ENCODE data around the gene SLITRK4. TPM values are rescaled to one million over a fixed set of nuclear protein-coding genes. Genes with fewer than 3 reads are reported as not detected.

Gene SLITRK4
- total and polyA plus RNA-seq, 2 of the 13 experiments (the other 11 are each of a cell fraction or from before 2014, with no cell fraction given): not detected

- Histone ChIP-seq H2AFZ (ENCODE audit: low read length) (no peak overlapping the region), H4K20me1 (ENCODE audit: insufficient read depth, low read length) (no peaks in the 10 kb centered on the region), H3K9ac (ENCODE audit: insufficient read depth, low read depth, low read length) (no peak overlapping the region), H3K4me1 (ENCODE audit: insufficient read depth, low read length) (no peaks in the 10 kb centered on the region), H3K36me3 (replicated peaks in 1 of 2; ENCODE audit: control insufficient read depth in 1 of 2, insufficient read depth in 2 of 2, low read length in 2 of 2) (no peaks in the 10 kb centered on the region), H3K79me2 (ENCODE audit: insufficient read depth, low read length) (no peaks in the 10 kb centered on the region), H3K9me3 (ENCODE audit: low read length) (peaks cover 11% of the 10 kb centered on the region; the same call in 1 of the 2 replicates), H3K4me2 (ENCODE audit: low read depth, low read length) (no peak overlapping the region), H3K27ac (ENCODE audit: extremely low read length, insufficient read depth, low read length) (no peak overlapping the region), H3K27me3 (ENCODE audit: control insufficient read depth in 1 of 2, insufficient read depth in 2 of 2, low read length in 2 of 2) (no peaks in the 10 kb centered on the region), H3K4me3 (replicated peaks in 1 of 3; ENCODE audit: insufficient read depth in 1 of 3, low read depth in 2 of 3, low read length in 3 of 3) (no peak overlapping the region)
- intact Hi-C loops (cut with micrococcal nuclease; ENCODE audit: unreplicated experiment): no loop called here
- FAIRE-seq (no peak), DNase-seq (ENCODE audit: low spot score) (no peak), ATAC-seq (no peak)
- CTCF ChIA-PET (ENCODE audit: low intra/inter-chr PET ratio, low total read pairs): no interaction called here
- BruUV-seq (replicated peaks): no TSS peak
- in situ Hi-C loops (cut with HindIII; ENCODE audit: extremely low pct_ligation_motif_present, low pct_unique_long_range_greater_than_20kb): no loop called here
- POLR2A ChIA-PET: no interaction called here
- 79% methylated on average over 29 of the region's 67 CpGs for WGBS (ENCODE audit: low lambda C conversion rate)
- TF ChIP-seq RAD21 (CRISPR knock-in tag; IDR thresholded peaks at IDR 0.05): no peak
Measured at GRCh38 chrX:143634663-143635455, 1.0 kb downstream of the SLITRK4 start.

DNA sequence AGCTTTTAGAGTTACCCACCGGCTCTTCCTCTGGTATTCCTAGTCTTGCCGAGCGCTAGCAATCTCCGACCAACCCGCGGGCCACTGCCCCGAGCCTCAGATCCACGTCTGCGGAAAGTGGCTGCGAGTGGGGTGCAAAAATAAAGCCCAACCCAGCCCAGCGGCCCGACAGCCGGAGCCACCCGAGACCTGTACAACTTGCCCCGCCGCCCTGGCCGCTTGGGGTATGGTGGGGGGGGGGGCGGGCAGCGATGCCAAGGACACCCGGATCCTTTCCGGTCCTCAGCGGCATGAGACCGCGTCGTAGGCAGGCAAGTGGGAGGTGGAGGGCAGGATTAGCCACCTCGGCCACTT is 1.6 kb downstream of the SLITRK4 start:
- Histone ChIP-seq H3K9me3 (ENCODE audit: low read length) (peaks cover 13% of the 10 kb centered on the region), H3K36me3 (replicated peaks in 1 of 2; ENCODE audit: control insufficient read depth in 1 of 2, insufficient read depth in 2 of 2, low read length in 2 of 2) (no peaks in the 10 kb centered on the region), H3K27ac (ENCODE audit: extremely low read length, insufficient read depth, low read length) (no peak overlapping the region), H3K9ac (ENCODE audit: insufficient read depth, low read depth, low read length) (no peak overlapping the region), H3K4me1 (ENCODE audit: insufficient read depth, low read length) (no peaks in the 10 kb centered on the region), H3K79me2 (ENCODE audit: insufficient read depth, low read length) (no peaks in the 10 kb centered on the region), H3K27me3 (ENCODE audit: control insufficient read depth in 1 of 2, insufficient read depth in 2 of 2, low read length in 2 of 2) (no peaks in the 10 kb centered on the region), H3K4me3 (replicated peaks in 1 of 3; ENCODE audit: insufficient read depth in 1 of 3, low read depth in 2 of 3, low read length in 3 of 3) (no peak overlapping the region), H2AFZ (ENCODE audit: low read length) (no peak overlapping the region), H4K20me1 (ENCODE audit: insufficient read depth, low read length) (no peaks in the 10 kb centered on the region), H3K4me2 (ENCODE audit: low read depth, low read length) (no peak overlapping the region)
- POLR2A ChIA-PET: no interaction called here
- CTCF ChIA-PET (ENCODE audit: low intra/inter-chr PET ratio, low total read pairs): no interaction called here
- WGBS (ENCODE audit: low lambda C conversion rate): 95% methylated on average over 4 of the region's 26 CpGs
- intact Hi-C loops (cut with micrococcal nuclease; ENCODE audit: unreplicated experiment) (no loop called here), in situ Hi-C loops (cut with HindIII; ENCODE audit: extremely low pct_ligation_motif_present, low pct_unique_long_range_greater_than_20kb) (no loop called here)
- no peak for ATAC-seq
- BruUV-seq (replicated peaks): no TSS peak
- FAIRE-seq: no peak
- DNase-seq (ENCODE audit: low spot score): no peak
- TF ChIP-seq, protein P1, sequence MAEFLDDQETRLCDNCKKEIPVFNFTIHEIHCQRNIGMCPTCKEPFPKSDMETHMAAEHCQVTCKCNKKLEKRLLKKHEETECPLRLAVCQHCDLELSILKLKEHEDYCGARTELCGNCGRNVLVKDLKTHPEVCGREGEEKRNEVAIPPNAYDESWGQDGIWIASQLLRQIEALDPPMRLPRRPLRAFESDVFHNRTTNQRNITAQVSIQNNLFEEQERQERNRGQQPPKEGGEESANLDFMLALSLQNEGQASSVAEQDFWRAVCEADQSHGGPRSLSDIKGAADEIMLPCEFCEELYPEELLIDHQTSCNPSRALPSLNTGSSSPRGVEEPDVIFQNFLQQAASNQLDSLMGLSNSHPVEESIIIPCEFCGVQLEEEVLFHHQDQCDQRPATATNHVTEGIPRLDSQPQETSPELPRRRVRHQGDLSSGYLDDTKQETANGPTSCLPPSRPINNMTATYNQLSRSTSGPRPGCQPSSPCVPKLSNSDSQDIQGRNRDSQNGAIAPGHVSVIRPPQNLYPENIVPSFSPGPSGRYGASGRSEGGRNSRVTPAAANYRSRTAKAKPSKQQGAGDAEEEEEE (CRISPR knock-in tag; IDR thresholded peaks at IDR 0.05; ENCODE audit: borderline replicate concordance): no peak
- TF ChIP-seq ZNF768 (CRISPR knock-in tag; IDR thresholded peaks at IDR 0.05): no peak
- no peak for TF ChIP-seq HNRNPL (IDR thresholded peaks at IDR 0.05; ENCODE audit: low read depth, low read length)
- TF ChIP-seq REPIN1 (CRISPR knock-in tag; IDR thresholded peaks at IDR 0.05; ENCODE audit: borderline replicate concordance, low read depth): no peak
- TF ChIP-seq ZFP36L2 (CRISPR knock-in tag; IDR thresholded peaks at IDR 0.05): no peak
- no peak for TF ChIP-seq THAP7 (CRISPR knock-in tag; IDR thresholded peaks at IDR 0.05)
- TF ChIP-seq, protein P2, sequence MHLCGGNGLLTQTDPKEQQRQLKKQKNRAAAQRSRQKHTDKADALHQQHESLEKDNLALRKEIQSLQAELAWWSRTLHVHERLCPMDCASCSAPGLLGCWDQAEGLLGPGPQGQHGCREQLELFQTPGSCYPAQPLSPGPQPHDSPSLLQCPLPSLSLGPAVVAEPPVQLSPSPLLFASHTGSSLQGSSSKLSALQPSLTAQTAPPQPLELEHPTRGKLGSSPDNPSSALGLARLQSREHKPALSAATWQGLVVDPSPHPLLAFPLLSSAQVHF (CRISPR knock-in tag; IDR thresholded peaks at IDR 0.05): no peak
- no peak for TF ChIP-seq REST (IDR thresholded peaks at IDR 0.05; ENCODE audit: borderline replicate concordance in 1 of 2, low read depth in 1 of 2, low read length in 2 of 2)
- no peak for TF ChIP-seq ZNF234 (CRISPR knock-in tag; conservative IDR thresholded peaks at IDR 0.05)
- no peak for TF ChIP-seq ZNF292 (CRISPR knock-in tag; IDR thresholded peaks at IDR 0.05; ENCODE audit: borderline replicate concordance, low read depth)

Data from HepG2 (cell line).